Suprapubic skin (tissue), 4 donors: ENCODE measurements around the gene HSD17B1. TPM values are rescaled to one million over a fixed set of nuclear protein-coding genes. Genes with fewer than 3 reads are reported as not detected.

Source experiments
- DNase-seq, 2 donors: peaks; one replicate each; pipeline ENCODE4 v3.0.0-alpha.2; 2019; ENCODE audit warnings: low spot score in 2 of 2
- H3K27ac ChIP-seq: fragments of 200-600 bp; sonication (generic); one replicate; pipeline ENCODE4 v1.5.1; 2019
- H3K27me3 ChIP-seq: fragments of 200-600 bp; sonication (generic); one replicate; pipeline ENCODE4 v1.5.1; 2019
- H3K36me3 ChIP-seq: fragments of 200-600 bp; sonication (generic); one replicate; pipeline ENCODE4 v1.5.1; 2019
- H3K4me1 ChIP-seq: fragments of 200-600 bp; sonication (generic); one replicate; pipeline ENCODE4 v1.5.1; 2019
- H3K4me3 ChIP-seq: fragments of 200-600 bp; sonication (generic); one replicate; pipeline ENCODE4 v1.5.1; 2019; ENCODE audit warnings: mild to moderate bottlenecking
- H3K9me3 ChIP-seq: fragments of 200-600 bp; sonication (generic); one replicate; pipeline ENCODE4 v1.5.1; 2019
- EP300 ChIP-seq: sonication (generic); formaldehyde crosslinking; IDR thresholded peaks from one replicate; pipeline ENCODE4 v1.6.1; 2017; ENCODE audit warnings: antibody characterized with exemption
- POLR2A ChIP-seq, 2 donors: fragments of 450-650 bp; IDR thresholded peaks; one replicate each; pipeline ENCODE4 v1.6.1; 2017; ENCODE audit warnings: antibody characterized with exemption in 2 of 2, mild to moderate bottlenecking in 2 of 2, moderate library complexity in 2 of 2
- POLR2AphosphoS5 ChIP-seq, 3 donors: sonication (generic); formaldehyde crosslinking; IDR thresholded peaks; one replicate each; pipeline ENCODE4 v1.6.1; 2017; ENCODE audit warnings: antibody characterized with exemption in 3 of 3
- WGBS: methylation state at CpG from one replicate; pipeline ENCODE4 v1.1.5; 2018; 5-methylcytosine and 5-hydroxymethylcytosine counted together
- total RNA-seq, 4 donors: library from RNA; depleted of rRNA; stranded (reverse); fragments of >200 nt; gene quantifications; one replicate each; pipeline ENCODE4 v1.1.0, GENCODE V29; 2016
- TF ChIP-seq, protein P1 (sequence below), 2 donors: fragments of 200-600 bp in 1 of 2; fragments of 450-650 bp in 1 of 2; sonication (generic) in 1 of 2; IDR thresholded peaks; one replicate each; pipeline ENCODE4 v1.5.1; 2016 to 2019; ENCODE audit warnings: antibody characterized with exemption in 2 of 2, mild to moderate bottlenecking in 1 of 2, moderate library complexity in 1 of 2

The HSD17B1 gene
- total RNA-seq, 4 donors from 2014 or later, result 1.2 to 8.8 (median 3.2) TPM

DNA sequence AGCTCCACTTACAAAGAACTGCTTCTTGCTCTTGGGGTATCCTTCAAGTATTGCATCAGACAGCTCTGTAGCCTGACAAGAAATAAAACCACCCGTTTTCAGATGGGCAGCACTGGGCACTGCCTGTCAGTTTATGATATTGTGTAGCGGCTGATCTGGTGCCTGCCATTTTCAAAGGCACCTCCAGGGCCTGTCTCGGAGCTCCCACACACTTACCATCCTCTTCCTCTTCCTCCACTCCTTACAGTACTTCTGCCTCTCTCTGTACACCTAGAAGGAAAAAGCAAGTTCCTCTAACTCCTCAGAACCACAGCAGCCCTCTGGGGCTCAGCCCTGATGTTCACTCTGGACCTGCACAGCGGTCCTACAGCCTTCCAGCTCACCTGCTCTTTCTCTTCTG, 20.4 kb downstream of the HSD17B1 start:
- Histone ChIP-seq H3K27ac (no peak overlapping the region), H3K9me3 (no peaks in the 10 kb centered on the region), H3K36me3 (peaks cover 68% of the 10 kb centered on the region), H3K4me3 (no peak overlapping the region), H3K4me1 (peaks cover 21% of the 10 kb centered on the region), H3K27me3 (no peaks in the 10 kb centered on the region)
- 82% methylated on average over 4 of the region's 4 CpGs for WGBS
- DNase-seq, result no peak
- TF ChIP-seq POLR2A (IDR thresholded peaks at IDR 0.05), result no peak
- TF ChIP-seq, protein P1, sequence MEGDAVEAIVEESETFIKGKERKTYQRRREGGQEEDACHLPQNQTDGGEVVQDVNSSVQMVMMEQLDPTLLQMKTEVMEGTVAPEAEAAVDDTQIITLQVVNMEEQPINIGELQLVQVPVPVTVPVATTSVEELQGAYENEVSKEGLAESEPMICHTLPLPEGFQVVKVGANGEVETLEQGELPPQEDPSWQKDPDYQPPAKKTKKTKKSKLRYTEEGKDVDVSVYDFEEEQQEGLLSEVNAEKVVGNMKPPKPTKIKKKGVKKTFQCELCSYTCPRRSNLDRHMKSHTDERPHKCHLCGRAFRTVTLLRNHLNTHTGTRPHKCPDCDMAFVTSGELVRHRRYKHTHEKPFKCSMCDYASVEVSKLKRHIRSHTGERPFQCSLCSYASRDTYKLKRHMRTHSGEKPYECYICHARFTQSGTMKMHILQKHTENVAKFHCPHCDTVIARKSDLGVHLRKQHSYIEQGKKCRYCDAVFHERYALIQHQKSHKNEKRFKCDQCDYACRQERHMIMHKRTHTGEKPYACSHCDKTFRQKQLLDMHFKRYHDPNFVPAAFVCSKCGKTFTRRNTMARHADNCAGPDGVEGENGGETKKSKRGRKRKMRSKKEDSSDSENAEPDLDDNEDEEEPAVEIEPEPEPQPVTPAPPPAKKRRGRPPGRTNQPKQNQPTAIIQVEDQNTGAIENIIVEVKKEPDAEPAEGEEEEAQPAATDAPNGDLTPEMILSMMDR (IDR thresholded peaks at IDR 0.05), result no peak
- TF ChIP-seq EP300, result no peak
- no peak for TF ChIP-seq POLR2AphosphoS5 (IDR thresholded peaks at IDR 0.05)

DNA sequence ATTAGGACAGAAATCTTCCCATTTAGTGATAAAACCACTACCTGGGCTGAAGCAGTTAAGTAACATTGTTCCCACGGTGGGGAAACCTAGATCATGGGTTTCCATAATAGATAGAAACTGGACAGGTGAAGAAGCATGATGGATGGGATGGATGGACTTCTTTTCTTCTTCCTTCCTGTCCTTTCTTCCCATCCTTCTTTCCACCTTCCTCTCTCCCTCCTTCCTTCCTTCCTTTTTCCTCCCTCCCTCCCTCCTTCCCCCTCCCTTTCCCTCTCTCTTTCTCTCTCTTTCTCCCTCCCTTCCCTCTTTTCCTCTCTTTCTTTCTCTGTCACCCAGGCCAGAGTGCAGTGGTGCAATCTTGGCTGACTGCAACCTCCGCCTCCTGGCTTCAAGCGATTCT, 21.7 kb downstream of the HSD17B1 start:
- no peak for TF ChIP-seq EP300
- TF ChIP-seq, protein P1 (IDR thresholded peaks at IDR 0.05), result no peak
- TF ChIP-seq POLR2A (IDR thresholded peaks at IDR 0.05), result no peak
- TF ChIP-seq POLR2AphosphoS5 (IDR thresholded peaks at IDR 0.05), result no peak
- no peaks in the 10 kb centered on the region for H3K9me3 ChIP-seq
- no peak for DNase-seq
- peaks cover 59% of the 10 kb centered on the region for H3K36me3 ChIP-seq
- H3K27me3 ChIP-seq, result no peaks in the 10 kb centered on the region
- no peak overlapping the region for H3K27ac ChIP-seq
- H3K4me3 ChIP-seq, result no peak overlapping the region
- 82% methylated on average over 3 of the region's 3 CpGs for WGBS
- peaks cover 20% of the 10 kb centered on the region for H3K4me1 ChIP-seq

DNA sequence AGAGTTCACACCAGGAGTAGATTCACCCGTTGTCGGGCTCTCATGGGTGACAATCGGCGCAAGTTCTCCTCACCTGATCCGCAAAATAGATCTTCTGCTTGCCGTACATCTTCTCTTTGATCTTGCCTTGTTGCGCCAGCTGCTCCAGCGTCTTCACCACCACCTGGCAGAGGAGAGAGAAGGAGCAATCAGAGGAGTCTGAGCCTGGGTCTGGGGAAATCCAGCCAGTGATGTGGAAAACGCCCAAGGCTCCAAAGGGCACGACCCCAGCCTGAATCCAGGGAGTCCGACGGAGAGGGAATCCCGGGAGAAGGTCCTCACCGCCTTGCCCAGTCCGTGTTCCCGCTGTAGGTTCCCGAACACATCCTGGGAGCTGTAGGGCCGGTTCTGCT, 24.4 kb downstream of the HSD17B1 start:
- TF ChIP-seq POLR2AphosphoS5 (IDR thresholded peaks at IDR 0.05) (no peak), EP300 (no peak), POLR2A (IDR thresholded peaks at IDR 0.05) (no peak)
- TF ChIP-seq, protein P1 (IDR thresholded peaks at IDR 0.05), result no peak
- peaks cover 17% of the 10 kb centered on the region for H3K4me1 ChIP-seq
- peaks cover 57% of the 10 kb centered on the region for H3K36me3 ChIP-seq
- peak overlapping the region; percentile 81 for H3K27ac ChIP-seq
- no peak for DNase-seq
- 6% methylated on average over 16 of the region's 18 CpGs for WGBS
- no peaks in the 10 kb centered on the region for H3K27me3 ChIP-seq
- H3K9me3 ChIP-seq, result no peaks in the 10 kb centered on the region
- peak overlapping the region; percentile 61 for H3K4me3 ChIP-seq

DNA sequence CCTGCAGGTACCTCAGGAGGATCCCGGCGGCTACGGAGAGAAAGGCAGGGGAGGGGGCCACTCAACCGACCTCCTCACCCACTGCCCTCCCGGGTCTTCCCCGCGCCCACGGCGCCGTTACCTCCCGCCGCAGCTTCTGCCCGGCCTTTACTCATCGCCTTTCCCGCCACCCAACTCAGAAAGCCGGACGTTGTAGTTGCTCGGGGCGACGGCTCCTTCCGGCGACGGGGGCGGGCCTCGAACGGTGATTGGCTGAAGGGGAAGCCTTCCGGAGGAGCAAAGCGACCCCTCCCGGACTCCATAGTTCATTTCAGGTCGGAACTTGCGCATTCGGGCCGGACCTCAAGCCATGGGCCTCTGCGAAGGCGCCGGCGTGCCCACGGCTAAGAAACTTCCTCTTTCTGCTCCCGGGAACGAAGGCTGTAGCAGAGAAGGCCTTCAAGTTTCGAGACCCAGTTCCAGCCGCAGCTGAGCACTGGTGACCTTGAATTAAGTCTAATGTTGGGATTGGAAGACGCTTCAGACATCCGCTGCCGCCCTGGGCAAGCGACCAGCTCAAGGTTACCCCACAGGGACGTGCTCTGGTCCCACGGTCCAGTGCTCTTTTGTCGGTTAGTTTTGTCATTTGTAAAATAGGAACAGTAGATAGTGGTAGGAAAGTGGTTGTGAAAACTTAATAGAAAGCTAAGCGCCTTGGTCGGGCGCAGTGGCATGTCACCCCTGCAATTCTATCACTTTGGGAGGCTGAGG, 25.0 kb downstream of the HSD17B1 start, which contains the start of gene PSMC3IP:
PSMC3IP (minus strand) TSS at position 198 of the 750 bp plus-strand sequence; CDS start at position 155, 43 bp downstream.
- Histone ChIP-seq H3K4me1 (peaks cover 17% of the 10 kb centered on the region), H3K4me3 (peak within 1 kb of the TSS; percentile 61), H3K27me3 (no peaks in the 10 kb centered on the region), H3K9me3 (no peaks in the 10 kb centered on the region), H3K36me3 (peaks cover 57% of the 10 kb centered on the region), H3K27ac (peak within 1 kb of the TSS; percentile 81)
- WGBS, result 0% methylated on average over 32 of the region's 52 CpGs
- DNase-seq, result peak; percentile 98 to 99
- peak in 2 of 3 donors; percentile 78 to 82 for TF ChIP-seq POLR2AphosphoS5 (IDR thresholded peaks at IDR 0.05)
- TF ChIP-seq POLR2A (IDR thresholded peaks at IDR 0.05), result no peak
- TF ChIP-seq, protein P1 (IDR thresholded peaks at IDR 0.05), result peak in 1 of 2 donors; percentile 29
- TF ChIP-seq EP300, result no peak

DNA sequence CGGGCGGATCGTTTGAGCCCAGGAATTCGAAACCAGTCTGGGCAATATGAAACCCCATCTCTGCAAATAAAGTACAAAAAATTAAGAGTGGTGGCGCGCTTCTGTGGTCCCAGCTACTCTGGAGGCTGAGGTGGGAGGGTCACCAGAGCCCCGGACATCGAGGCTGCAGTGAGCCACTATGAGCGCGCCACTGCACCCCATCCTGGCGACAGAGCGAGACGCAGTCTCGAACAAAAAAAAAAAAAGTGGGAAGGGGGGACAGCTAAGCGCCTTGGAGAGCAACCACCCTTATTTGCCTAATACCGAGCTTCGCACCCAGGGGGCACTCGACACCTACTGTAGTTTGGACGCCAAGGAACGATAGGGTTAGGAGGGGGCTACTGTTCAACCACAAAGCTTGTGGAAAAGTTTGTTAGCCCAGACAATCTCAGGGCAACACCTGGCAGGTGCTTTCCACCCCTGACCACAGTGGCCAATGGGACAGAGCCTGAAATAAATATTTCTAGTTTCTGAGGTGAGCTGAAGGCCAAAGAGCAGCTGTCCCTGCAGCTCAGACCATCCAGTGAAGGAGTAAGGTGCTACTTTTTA, 25.7 kb downstream of the HSD17B1 start:
- peaks cover 57% of the 10 kb centered on the region for H3K36me3 ChIP-seq
- H3K4me1 ChIP-seq, result peaks cover 17% of the 10 kb centered on the region
- no peak for TF ChIP-seq POLR2A (IDR thresholded peaks at IDR 0.05)
- TF ChIP-seq, protein P1 (IDR thresholded peaks at IDR 0.05), result peak; percentile 72 to 77
- peak; percentile 81 to 85 for DNase-seq
- no peaks in the 10 kb centered on the region for H3K9me3 ChIP-seq
- WGBS, result under 1% methylated on average over 20 of the region's 20 CpGs
- peak overlapping the region; percentile 81 for H3K27ac ChIP-seq
- H3K27me3 ChIP-seq, result no peaks in the 10 kb centered on the region
- H3K4me3 ChIP-seq, result peak overlapping the region; percentile 61
